NT2/D1 (cell line): Measurements from ENCODE around the gene SLC35F3.
"Not testable (repeated sequence)": the region's sequence is repeated elsewhere in the genome, so short reads cannot be mapped to it uniquely, and the experiment has no call there.

Source experiments
- DNase-seq: peaks from one replicate; pipeline ENCODE4 v3.0.0-alpha.2; 2011; ENCODE audit warnings: low read depth, low spot score
- H3K27me3 ChIP-seq: 2 replicates; pipeline ENCODE4 v1.6.0; 2011; ENCODE audit warnings: mild to moderate bottlenecking; ENCODE audit not compliant: insufficient read length, insufficient read depth
- H3K36me3 ChIP-seq: 2 replicates; pipeline ENCODE4 v1.6.1; 2011; ENCODE audit warnings: mild to moderate bottlenecking, low read length, mixed read lengths; ENCODE audit not compliant: insufficient read depth, insufficient read length
- H3K4me1 ChIP-seq: 2 replicates; pipeline ENCODE4 v1.5.1; 2011; ENCODE audit not compliant: insufficient read depth, insufficient read length
- H3K4me3 ChIP-seq: 2 replicates; pipeline ENCODE4 v1.5.1; 2011; ENCODE audit warnings: low read depth; ENCODE audit not compliant: insufficient read length
- H3K9ac ChIP-seq: 2 replicates; pipeline ENCODE4 v1.6.0; 2011; ENCODE audit warnings: low read depth; ENCODE audit not compliant: insufficient read length
- H3K9me3 ChIP-seq: 2 replicates; pipeline ENCODE4 v1.5.1; 2011; ENCODE audit warnings: mild to moderate bottlenecking, low read length; ENCODE audit not compliant: insufficient read depth
- SUZ12 ChIP-seq: IDR thresholded peaks from 2 replicates; pipeline ENCODE4 v1.6.1; 2011; ENCODE audit not compliant: insufficient read length, insufficient read depth; ENCODE audit errors: extremely low read depth
- YY1 ChIP-seq: IDR thresholded peaks from 2 replicates; pipeline ENCODE4 v1.6.1; 2011; ENCODE audit not compliant: insufficient read length, insufficient read depth
- ZNF274 ChIP-seq: IDR thresholded peaks from 2 replicates; pipeline ENCODE4 v1.6.1; 2011; ENCODE audit warnings: mild to moderate bottlenecking, low read depth, low read length

Gene SLC35F3

DNA sequence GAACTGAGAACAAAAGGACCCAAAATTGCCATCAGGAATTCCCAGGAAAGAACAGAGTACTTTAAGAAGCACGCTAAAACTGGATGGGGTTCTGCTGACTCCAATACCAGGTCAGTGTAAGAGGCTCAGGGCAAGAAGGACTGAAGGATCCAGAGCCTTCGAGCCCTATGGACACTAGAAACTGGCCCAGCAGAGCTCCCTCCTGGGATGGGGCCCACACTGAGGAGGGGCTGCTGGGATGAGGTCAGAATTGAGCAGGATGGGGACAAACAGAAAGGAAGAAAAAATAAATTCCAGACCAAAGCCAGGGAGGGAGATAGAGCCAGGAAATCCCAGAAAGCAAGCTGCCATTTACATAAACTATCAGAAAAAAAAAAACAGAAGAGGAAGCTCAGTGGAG, 246.4 kb downstream of the SLC35F3 start:
- Histone ChIP-seq H3K9ac (no peak overlapping the region), H3K36me3 (no peaks in the 10 kb centered on the region), H3K4me1 (no peaks in the 10 kb centered on the region), H3K9me3 (peaks cover 12% of the 10 kb centered on the region; the same call in 1 of the 2 replicates), H3K4me3 (no peak overlapping the region), H3K27me3 (no peaks in the 10 kb centered on the region)
- TF ChIP-seq ZNF274 = no peak
- TF ChIP-seq SUZ12 = no peak
- TF ChIP-seq YY1 = no peak
- DNase-seq = no peak

DNA sequence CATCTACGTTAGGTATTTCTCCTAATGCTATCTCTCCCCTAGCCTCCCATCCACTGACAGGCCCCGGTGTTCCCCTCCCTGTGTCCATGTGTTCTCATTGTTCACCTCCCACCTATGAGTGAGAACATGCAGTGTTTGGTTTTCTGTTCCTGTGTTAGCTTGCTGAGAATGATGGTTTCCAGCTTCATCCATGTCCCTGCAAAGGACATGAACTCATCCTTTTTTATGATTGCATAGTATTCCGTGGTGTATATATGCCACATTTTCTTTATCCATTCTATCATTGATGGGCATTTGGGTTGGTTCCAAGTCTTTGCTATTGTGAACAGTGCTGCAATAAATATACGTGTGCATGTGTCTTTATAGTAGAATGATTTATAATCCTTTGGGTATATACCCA, 247.9 kb downstream of the SLC35F3 start:
- not testable (repeated sequence) for H3K9me3 ChIP-seq, H3K9ac ChIP-seq, H3K4me1 ChIP-seq, H3K36me3 ChIP-seq, H3K4me3 ChIP-seq, DNase-seq, H3K27me3 ChIP-seq

DNA sequence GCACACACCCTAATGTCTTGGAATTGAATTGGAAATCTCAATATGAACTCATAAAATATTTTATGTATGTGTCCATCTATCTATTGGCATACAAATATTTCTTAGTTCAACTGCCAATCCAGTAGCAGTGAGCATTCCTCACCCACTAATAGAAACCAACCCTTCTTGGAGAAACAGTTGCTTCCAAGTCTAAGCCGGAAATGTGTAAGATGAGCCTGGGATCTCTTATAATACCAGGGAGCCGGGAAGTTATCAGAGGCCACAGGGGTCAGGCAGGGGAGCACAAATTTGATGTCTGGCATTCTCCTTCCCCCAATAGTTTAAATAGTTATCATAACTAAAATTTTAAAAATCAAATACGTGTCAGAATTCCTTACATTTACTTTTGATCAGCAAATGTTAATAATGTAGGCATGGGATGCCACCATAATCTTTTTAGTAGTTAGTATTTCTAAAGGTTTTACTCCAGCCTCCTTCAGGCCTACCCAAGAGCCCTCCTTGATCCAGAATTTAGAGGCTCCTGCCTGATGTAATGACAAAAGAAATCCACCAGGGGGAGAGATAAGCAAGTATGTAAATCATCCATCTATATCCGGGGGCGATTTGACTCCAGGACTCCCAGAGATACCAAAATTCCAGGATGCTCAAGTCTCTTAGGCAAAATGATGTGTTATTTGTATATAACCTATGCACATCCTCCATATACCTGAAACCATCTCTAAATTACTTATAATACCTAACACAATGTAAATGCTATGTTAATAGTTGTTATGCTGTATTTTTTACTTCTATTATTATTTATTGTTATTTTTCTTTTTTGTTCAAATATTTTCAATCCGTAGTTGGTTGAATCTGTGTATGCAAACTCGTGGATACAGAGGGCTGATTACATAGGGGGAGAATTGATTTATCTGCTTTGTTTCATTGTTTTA, 250.1 kb downstream of the SLC35F3 start:
- Histone ChIP-seq H3K9me3 (0 out of 2 replicates have a peak, but pooled peaks cover under 1% of the 10 kb centered on the region), H3K36me3 (no peaks in the 10 kb centered on the region)
- peak; percentile 86 for DNase-seq

DNA sequence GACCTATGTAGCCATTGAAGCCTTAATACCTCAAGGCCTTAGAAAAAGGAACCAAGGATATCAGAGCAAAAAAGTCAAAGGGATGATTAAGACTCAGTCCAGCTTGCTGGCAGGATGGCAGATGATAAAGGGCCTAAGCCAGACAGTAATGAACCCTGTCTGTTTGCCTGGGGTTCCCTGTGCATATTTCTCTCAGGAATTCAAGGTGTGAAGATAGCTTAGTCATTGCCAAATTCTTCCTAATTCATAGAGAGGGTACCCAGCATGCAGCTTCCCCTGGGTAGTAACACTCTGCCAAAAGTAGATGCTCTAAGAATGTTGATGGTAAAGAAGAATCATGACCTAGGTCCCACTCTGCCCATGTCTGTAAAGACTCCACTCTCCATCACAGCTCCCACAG, 258.2 kb downstream of the SLC35F3 start:
- H3K9me3 ChIP-seq = peaks cover 11% of the 10 kb centered on the region; the same call in 1 of the 2 replicates
- DNase-seq = no peak
- no peak overlapping the region for H3K9ac ChIP-seq
- H3K36me3 ChIP-seq = no peaks in the 10 kb centered on the region
- no peaks in the 10 kb centered on the region for H3K27me3 ChIP-seq
- H3K4me1 ChIP-seq = peaks cover 2% of the 10 kb centered on the region
- TF ChIP-seq ZNF274 (no peak), YY1 (no peak), SUZ12 (no peak)
- no peak overlapping the region for H3K4me3 ChIP-seq

More for the DNA sequence above, 250.1 kb downstream of the SLC35F3 start:
- no peaks in the 10 kb centered on the region for H3K27me3 ChIP-seq
- H3K4me1 ChIP-seq = no peaks in the 10 kb centered on the region
- TF ChIP-seq SUZ12 (no peak), ZNF274 (no peak), YY1 (no peak)
- no peak overlapping the region for H3K9ac ChIP-seq
- no peak overlapping the region for H3K4me3 ChIP-seq

DNA sequence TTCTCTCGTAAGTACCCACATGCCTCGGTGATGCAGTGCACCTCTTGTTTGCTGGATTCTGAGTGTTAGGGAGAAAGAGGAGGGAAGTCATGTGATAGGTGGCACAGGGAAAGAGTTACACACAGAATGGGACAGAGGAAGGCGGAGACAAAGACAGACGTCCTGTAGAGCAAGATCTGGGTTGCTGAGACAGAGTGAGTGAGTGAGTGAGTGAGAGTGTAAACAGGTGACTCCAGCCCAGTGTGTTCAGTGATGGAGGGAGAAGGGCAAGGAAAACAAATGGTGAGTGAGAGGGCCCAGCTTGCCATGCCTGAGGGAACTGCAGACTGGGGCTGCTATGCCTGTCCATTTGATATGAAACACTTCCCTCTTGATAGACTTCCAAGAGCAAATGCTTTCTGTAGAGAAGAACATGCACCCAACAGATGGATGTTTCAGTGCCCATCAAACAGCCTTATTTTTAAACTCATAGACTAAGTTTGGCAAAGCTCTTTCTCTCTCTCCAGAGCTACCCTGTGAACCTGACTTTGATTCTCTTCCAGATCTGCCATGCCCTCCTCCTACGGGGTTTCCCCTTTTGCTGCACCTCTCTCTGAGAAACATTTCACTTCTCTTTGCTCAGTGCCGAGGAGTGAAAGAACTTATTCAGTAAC, 258.9 kb downstream of the SLC35F3 start:
- no peak overlapping the region for H3K9ac ChIP-seq
- DNase-seq = no peak
- peaks cover 2% of the 10 kb centered on the region for H3K4me1 ChIP-seq
- no peaks in the 10 kb centered on the region for H3K27me3 ChIP-seq
- H3K9me3 ChIP-seq = peaks cover 11% of the 10 kb centered on the region; the same call in 1 of the 2 replicates
- TF ChIP-seq ZNF274 (no peak), SUZ12 (no peak), YY1 (no peak)
- no peaks in the 10 kb centered on the region for H3K36me3 ChIP-seq
- H3K4me3 ChIP-seq = no peak overlapping the region

DNA sequence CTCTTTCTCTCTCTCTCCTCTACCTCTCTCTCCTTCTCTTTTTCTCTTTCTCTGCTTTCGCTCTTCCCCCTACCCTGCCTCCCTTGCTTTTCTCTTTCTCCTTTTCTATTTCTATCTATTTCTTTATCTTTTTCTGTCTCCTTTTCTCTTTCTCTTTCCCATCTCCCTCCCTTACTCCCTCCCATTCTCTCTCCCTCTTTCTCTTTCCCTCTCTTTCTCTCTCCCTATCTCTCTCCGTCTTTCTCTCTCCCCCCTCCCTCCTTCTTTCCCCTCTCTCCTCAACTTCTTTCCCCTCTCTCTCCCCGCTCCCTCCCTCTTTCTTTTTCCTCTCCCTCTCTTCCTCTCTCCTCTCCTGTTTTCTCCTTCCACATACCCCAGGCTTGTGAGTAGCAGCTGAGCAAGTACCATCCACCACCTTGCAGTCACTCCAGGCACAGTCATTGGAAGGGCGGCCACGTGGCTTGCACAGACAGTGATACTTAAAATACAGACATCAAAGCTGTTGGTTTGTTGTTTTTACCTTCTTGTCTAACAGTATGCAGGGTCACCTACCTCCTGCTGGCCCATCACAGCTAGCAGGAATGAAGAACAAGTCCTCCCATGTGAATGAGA, 259.7 kb downstream of the SLC35F3 start:
- H3K4me3 ChIP-seq = no peak overlapping the region
- H3K9ac ChIP-seq = no peak overlapping the region
- H3K9me3 ChIP-seq = peaks cover 11% of the 10 kb centered on the region; the same call in 1 of the 2 replicates
- H3K36me3 ChIP-seq = no peaks in the 10 kb centered on the region
- no peaks in the 10 kb centered on the region for H3K27me3 ChIP-seq
- no peak for DNase-seq
- no peak for TF ChIP-seq YY1
- TF ChIP-seq SUZ12 = no peak
- TF ChIP-seq ZNF274 = no peak
- peaks cover 2% of the 10 kb centered on the region for H3K4me1 ChIP-seq

DNA sequence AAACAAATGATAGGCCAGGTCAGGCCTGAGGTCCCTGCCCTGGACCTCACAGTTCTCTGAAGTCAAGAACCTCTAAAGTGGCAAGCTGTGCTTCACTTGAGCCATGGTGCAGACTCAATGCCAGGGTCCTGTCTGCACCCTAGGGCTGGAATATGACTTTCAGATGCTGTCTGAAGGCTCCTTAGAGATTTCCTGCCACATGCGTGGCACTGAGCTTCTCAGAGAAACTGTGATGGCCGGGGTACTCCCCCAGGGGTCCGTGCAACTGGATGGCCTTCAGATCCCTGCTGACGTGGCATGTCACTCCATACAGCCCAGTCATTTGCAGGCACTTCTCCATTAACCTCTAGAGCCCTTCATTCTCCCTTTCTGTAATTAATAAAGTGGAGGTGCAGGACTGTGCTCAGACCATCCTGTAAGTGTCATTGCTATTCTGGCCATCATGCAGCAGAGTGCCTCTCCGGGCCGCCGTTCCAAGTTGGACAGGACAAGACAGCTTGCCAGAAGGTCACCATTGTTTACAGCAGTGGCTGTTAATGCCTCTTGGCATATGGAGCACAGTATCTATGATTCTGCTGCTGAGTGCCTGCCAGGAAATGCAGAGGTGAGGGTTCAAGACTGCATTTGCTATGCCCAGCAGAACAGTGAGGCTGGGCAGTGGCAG, 263.7 kb downstream of the SLC35F3 start:
- no peak overlapping the region for H3K4me3 ChIP-seq
- no peaks in the 10 kb centered on the region; the same call in 1 of the 2 replicates for H3K9me3 ChIP-seq
- no peak for TF ChIP-seq ZNF274
- no peak for TF ChIP-seq YY1
- TF ChIP-seq SUZ12 = no peak
- no peak for DNase-seq
- no peaks in the 10 kb centered on the region for H3K27me3 ChIP-seq
- H3K36me3 ChIP-seq = no peaks in the 10 kb centered on the region
- peaks cover 3% of the 10 kb centered on the region for H3K4me1 ChIP-seq
- no peak overlapping the region for H3K9ac ChIP-seq
